ENCODE measurements around the gene POC5.

The POC5 gene

GRCh38 chr5:75694781-75695180, 22.5 kb downstream of the POC5 start:
- Mint-ChIP-seq H3K9me3 (peaks cover 8% of the 10 kb centered on the region), H3K27me3 (ENCODE audit: low read depth) (no peaks in the 10 kb centered on the region), H3K4me3 (no peak overlapping the region), H3K27ac (no peak overlapping the region), H3K36me3 (ENCODE audit: low read depth) (peaks cover 45% of the 10 kb centered on the region), H3K4me1 (no peaks in the 10 kb centered on the region)
- no peak for TF ChIP-seq CTCF (IDR thresholded peaks at IDR 0.05; ENCODE audit: unreplicated experiment in 3 of 3)

- peaks cover 48% of the 10 kb centered on the region for H3K36me3 Mint-ChIP-seq (ENCODE audit: low read depth)
Observed at GRCh38 chr5:75690669-75691068, 26.6 kb downstream of the POC5 start.

GRCh38 chr5:75686480-75686879, 30.8 kb downstream of the POC5 start:
- no peak overlapping the region for H3K4me3 Mint-ChIP-seq
- H3K27ac Mint-ChIP-seq, result no peak overlapping the region
- no peak for TF ChIP-seq CTCF (IDR thresholded peaks at IDR 0.05; ENCODE audit: unreplicated experiment in 3 of 3)
- H3K36me3 Mint-ChIP-seq (ENCODE audit: low read depth), result peaks cover 28% of the 10 kb centered on the region
- no peaks in the 10 kb centered on the region for H3K4me1 Mint-ChIP-seq
- no peaks in the 10 kb centered on the region for H3K9me3 Mint-ChIP-seq
- H3K27me3 Mint-ChIP-seq (ENCODE audit: low read depth), result no peaks in the 10 kb centered on the region

More at GRCh38 chr5:75690669-75691068, 26.6 kb downstream of the POC5 start:
- no peak overlapping the region for H3K4me3 Mint-ChIP-seq
- TF ChIP-seq CTCF (IDR thresholded peaks at IDR 0.05; ENCODE audit: unreplicated experiment in 3 of 3), result no peak
- no peaks in the 10 kb centered on the region for H3K4me1 Mint-ChIP-seq
- H3K9me3 Mint-ChIP-seq, result no peaks in the 10 kb centered on the region
- no peak overlapping the region for H3K27ac Mint-ChIP-seq
- H3K27me3 Mint-ChIP-seq (ENCODE audit: low read depth), result no peaks in the 10 kb centered on the region

- H3K4me1 Mint-ChIP-seq, result no peaks in the 10 kb centered on the region
- no peak overlapping the region for H3K27ac Mint-ChIP-seq
- H3K36me3 Mint-ChIP-seq (ENCODE audit: low read depth), result peaks cover 28% of the 10 kb centered on the region
- H3K27me3 Mint-ChIP-seq (ENCODE audit: low read depth), result no peaks in the 10 kb centered on the region
- no peaks in the 10 kb centered on the region for H3K9me3 Mint-ChIP-seq
- H3K4me3 Mint-ChIP-seq, result no peak overlapping the region
- no peak for TF ChIP-seq CTCF (IDR thresholded peaks at IDR 0.05; ENCODE audit: unreplicated experiment in 3 of 3)
Observed at GRCh38 chr5:75685141-75685540, 32.1 kb downstream of the POC5 start.

GRCh38 chr5:75681125-75681830, 36.0 kb downstream of the POC5 start:
- Mint-ChIP-seq H3K27me3 (ENCODE audit: low read depth) (no peaks in the 10 kb centered on the region), H3K4me3 (no peak overlapping the region), H3K4me1 (peaks cover 5% of the 10 kb centered on the region), H3K9me3 (no peaks in the 10 kb centered on the region), H3K36me3 (ENCODE audit: low read depth) (peaks cover 15% of the 10 kb centered on the region), H3K27ac (peak overlapping the region in 2 of 3 experiments; percentile 39 to 75)
- peak; percentile 60 to 90 (median 66) for TF ChIP-seq CTCF (IDR thresholded peaks at IDR 0.05; ENCODE audit: unreplicated experiment in 3 of 3)

- no peaks in the 10 kb centered on the region for H3K27me3 Mint-ChIP-seq (ENCODE audit: low read depth)
- TF ChIP-seq CTCF (IDR thresholded peaks at IDR 0.05; ENCODE audit: unreplicated experiment in 3 of 3), result no peak
- H3K4me3 Mint-ChIP-seq, result no peak overlapping the region
- H3K27ac Mint-ChIP-seq, result peak overlapping the region in 2 of 3 experiments; percentile 5 to 15
- H3K4me1 Mint-ChIP-seq, result peaks cover 5% of the 10 kb centered on the region
- no peaks in the 10 kb centered on the region for H3K9me3 Mint-ChIP-seq
- peaks cover 10% of the 10 kb centered on the region for H3K36me3 Mint-ChIP-seq (ENCODE audit: low read depth)
Observed at GRCh38 chr5:75678155-75678554, 39.1 kb downstream of the POC5 start.
